ENCODE results near the gene TNFRSF6B.
A peak's percentile ranks its signal among the peaks of the same experiment; 100 is the strongest.
"Not testable (repeated sequence)": the region's sequence is repeated elsewhere in the genome, so short reads cannot be mapped to it uniquely, and the experiment has no call there.

The TNFRSF6B gene

GRCh38 chr20:63696628-63697356, at the start of gene TNFRSF6B:
Gene TNFRSF6B, plus strand, starts transcription at chr20:63696652. Its CDS starts 116 bp downstream, at chr20:63696768.
- FAIRE-seq: no peak

GRCh38 chr20:63648190-63648589, 48.3 kb upstream of the TNFRSF6B start:
- no peak for FAIRE-seq

GRCh38 chr20:63648895-63649589, 47.4 kb upstream of the TNFRSF6B start:
- FAIRE-seq: no peak

GRCh38 chr20:63650486-63650885, 46.0 kb upstream of the TNFRSF6B start:
- not testable (repeated sequence) for FAIRE-seq

GRCh38 chr20:63651942-63652191, 44.6 kb upstream of the TNFRSF6B start:
- FAIRE-seq: no peak

GRCh38 chr20:63652192-63652980, 44.1 kb upstream of the TNFRSF6B start:
- FAIRE-seq: no peak

GRCh38 chr20:63653041-63653973, 43.1 kb upstream of the TNFRSF6B start, which contains the start of gene STMN3:
Gene STMN3, minus strand, starts transcription at chr20:63653424. Its CDS starts 79 bp downstream, at chr20:63653345.
- no peak for FAIRE-seq

GRCh38 chr20:63653974-63654668, 42.3 kb upstream of the TNFRSF6B start:
- FAIRE-seq: no peak

- no peak for FAIRE-seq
Observed at GRCh38 chr20:63655249-63655648, 41.2 kb upstream of the TNFRSF6B start.

- no peak for FAIRE-seq
Observed at GRCh38 chr20:63656451-63656850, 40.0 kb upstream of the TNFRSF6B start.

GRCh38 chr20:63657260-63657936, 39.1 kb upstream of the TNFRSF6B start:
- FAIRE-seq: no peak

- FAIRE-seq: peak; percentile 25
Observed at GRCh38 chr20:63657937-63658748, 38.3 kb upstream of the TNFRSF6B start, which contains the start of gene RTEL1. Gene RTEL1, plus strand, starts transcription at chr20:63658312. Its CDS starts 1,091 bp downstream, at chr20:63659403.

- FAIRE-seq: no peak
Observed at GRCh38 chr20:63658749-63659187, 37.7 kb upstream of the TNFRSF6B start.

GRCh38 chr20:63659370-63659769, 37.1 kb upstream of the TNFRSF6B start:
- FAIRE-seq: no peak

GRCh38 chr20:63660174-63660573, 36.3 kb upstream of the TNFRSF6B start:
- not testable (repeated sequence) for FAIRE-seq

- FAIRE-seq: no peak
Observed at GRCh38 chr20:63660622-63661021, 35.8 kb upstream of the TNFRSF6B start.

GRCh38 chr20:63661108-63661507, 35.3 kb upstream of the TNFRSF6B start:
- no peak for FAIRE-seq

GRCh38 chr20:63661959-63662812, 34.3 kb upstream of the TNFRSF6B start:
- FAIRE-seq: no peak

GRCh38 chr20:63662813-63663189, 33.7 kb upstream of the TNFRSF6B start:
- FAIRE-seq: no peak
